D721Med (cell line): Measurements from ENCODE around the gene RNF4.

Experiments used
- DNase-seq: peaks from one replicate; pipeline ENCODE4 v3.0.0; 2011; ENCODE audit warnings: low spot score; ENCODE audit not compliant: insufficient read length
- FAIRE-seq: peaks from 2 replicates; lab custom pipeline; 2011; peaks lifted over from hg19 to GRCh38; lab: Jason Lieb, UNC
- CTCF ChIP-seq: IDR thresholded peaks from 2 replicates; pipeline ENCODE4 v1.5.1; 2012; ENCODE audit warnings: mild to moderate bottlenecking, control low read depth; ENCODE audit not compliant: insufficient read depth; ENCODE audit errors: missing control alignments

The RNF4 gene

GRCh38 chr4:2445571-2445970, 23.3 kb upstream of the RNF4 start:
- DNase-seq = no peak
- FAIRE-seq = no peak
- no peak for TF ChIP-seq CTCF

GRCh38 chr4:2446656-2447564, 22.0 kb upstream of the RNF4 start:
- TF ChIP-seq CTCF = no peak
- FAIRE-seq (no peak), DNase-seq (no peak)

- FAIRE-seq = no peak
Measured at GRCh38 chr4:2448589-2448988, 20.3 kb upstream of the RNF4 start.

GRCh38 chr4:2449051-2449450, 19.9 kb upstream of the RNF4 start:
- FAIRE-seq (no peak), DNase-seq (no peak)
- no peak for TF ChIP-seq CTCF

More at GRCh38 chr4:2448589-2448988, 20.3 kb upstream of the RNF4 start:
- TF ChIP-seq CTCF = no peak
- DNase-seq = no peak

GRCh38 chr4:2449511-2450392, 19.2 kb upstream of the RNF4 start:
- FAIRE-seq (no peak), DNase-seq (no peak)
- no peak for TF ChIP-seq CTCF

- FAIRE-seq (no peak), DNase-seq (no peak)
- no peak for TF ChIP-seq CTCF
Measured at GRCh38 chr4:2450394-2451035, 18.4 kb upstream of the RNF4 start.
